SK-N-SH treated with all-trans-retinoic acid at 6 μM for 48 hours (cell line): Measurements from ENCODE around the gene RPRML.

Experiments
- PATZ1 ChIP-seq: fragments of 250-450 bp; sonication (Bioruptor Pico); IDR thresholded peaks from 2 replicates; pipeline ENCODE4 v1.8.0; 2020; ENCODE audit warnings: mild to moderate bottlenecking, moderate library complexity, borderline replicate concordance
- TOX ChIP-seq: fragments of 250-450 bp; sonication (Bioruptor Pico); IDR thresholded peaks from 2 replicates; pipeline ENCODE4 v1.8.0; 2021; ENCODE audit warnings: mild to moderate bottlenecking, moderate library complexity, borderline replicate concordance
- ZC3H10 ChIP-seq: fragments of 250-450 bp; sonication (Bioruptor Pico); IDR thresholded peaks from 2 replicates; pipeline ENCODE4 v1.5.1; 2021; ENCODE audit warnings: mild to moderate bottlenecking, moderate library complexity
- ZFP3 ChIP-seq: fragments of 250-450 bp; sonication (Bioruptor Pico); IDR thresholded peaks from 2 replicates; pipeline ENCODE4 v1.5.0; 2020; ENCODE audit warnings: mild to moderate bottlenecking, moderate library complexity
- ZFP30 ChIP-seq: fragments of 450-650 bp; formaldehyde crosslinking; IDR thresholded peaks from 2 replicates; pipeline ENCODE4 v1.5.0; 2022; ENCODE audit warnings: mild to moderate bottlenecking, moderate library complexity

- no peak for TF ChIP-seq ZFP30 (CRISPR knock-in tag)
- TF ChIP-seq TOX (CRISPR knock-in tag) = no peak
- TF ChIP-seq ZFP3 = no peak
- no peak for TF ChIP-seq ZC3H10
- TF ChIP-seq PATZ1 (CRISPR knock-in tag) = no peak
Measured at GRCh38 chr17:46951706-46952105, 27.3 kb downstream of the RPRML start.
